Kidney (tissue), 14 donors: ENCODE measurements around the gene PDSS2. TPM values are rescaled to one million over a fixed set of nuclear protein-coding genes. Genes with fewer than 3 reads are reported as not detected.

ENCODE experiments used
- DNase-seq, 5 donors: peaks; one replicate each; pipeline ENCODE4 v3.0.0-alpha.2; 2013 to 2020
- FAIRE-seq: peaks from 2 replicates; lab custom pipeline; 2012; peaks lifted over from hg19 to GRCh38; lab: Jason Lieb, UNC
- H3K27ac ChIP-seq, 2 donors: one replicate each; pipeline ENCODE4 v1.7.0; 2013; ENCODE audit warnings: low read depth in 2 of 2, low read length in 2 of 2, inconsistent platforms in 1 of 2
- H3K27me3 ChIP-seq: one replicate; pipeline ENCODE4 v1.7.1; 2013; ENCODE audit warnings: low read length, inconsistent platforms; ENCODE audit not compliant: control insufficient read depth, insufficient read depth
- H3K36me3 ChIP-seq, 3 donors: one replicate each; pipeline versions ENCODE4 v1.7.0 to v1.7.1; 2013; ENCODE audit warnings: low read length in 3 of 3, control low read depth in 1 of 3, inconsistent platforms in 1 of 3; ENCODE audit not compliant: insufficient read depth in 3 of 3, control insufficient read depth in 2 of 3
- H3K4me1 ChIP-seq, 3 donors: one replicate each; pipeline versions ENCODE4 v1.7.0 to v1.7.1; 2013; ENCODE audit warnings: low read length in 3 of 3, inconsistent platforms in 1 of 3, low read depth in 1 of 3; ENCODE audit not compliant: control insufficient read depth in 2 of 3, insufficient read depth in 2 of 3
- H3K4me3 ChIP-seq, 3 donors: one replicate each; pipeline versions ENCODE4 v1.7.0 to v1.8.1; 2013; ENCODE audit warnings: low read length in 3 of 3, control low read depth in 1 of 3, inconsistent platforms in 1 of 3
- H3K9ac ChIP-seq, 3 donors: one replicate each; pipeline versions ENCODE4 v1.7.0 to v1.7.1; 2013; ENCODE audit warnings: low read length in 3 of 3, control low read depth in 1 of 3, inconsistent platforms in 1 of 3
- H3K9me3 ChIP-seq, 3 donors: one replicate each; pipeline versions ENCODE4 v1.7.0 to v1.7.1; 2013; ENCODE audit warnings: low read length in 3 of 3, control low read depth in 1 of 3, inconsistent platforms in 1 of 3; ENCODE audit not compliant: control insufficient read depth in 2 of 3, insufficient read depth in 1 of 3
- CTCF ChIP-seq: IDR thresholded peaks from 3 replicates; pipeline ENCODE4 v1.5.1; 2012; ENCODE audit warnings: mild to moderate bottlenecking, moderate library complexity, borderline replicate concordance; ENCODE audit not compliant: insufficient read depth; ENCODE audit errors: extremely low read depth
- intact Hi-C: fragments of 100-400 bp; cut with DNase I; formaldehyde crosslinking; loops from one replicate; pipeline ENCODE4 v1.11.1; 2022
- polyA plus RNA-seq: library from polyadenylated mRNA; stranded (reverse); fragments of 350-450 nt; fragmentation: Illumina TruSeq; extraction: RNeasy Lipid Tissue Mini Kit (QIAGEN cat#74804); gene quantifications from one replicate; pipeline ENCODE4 v1.2.3, GENCODE V29; 2014; ENCODE audit warnings: low read depth, low replicate concordance; ENCODE audit not compliant: insufficient read depth
- total RNA-seq: library from RNA; stranded (reverse); fragmentation: NEBNext Ultra II Directional; extraction: Animal tissue kit (Norgen Biotek cat#: 25700); gene quantifications from one replicate; pipeline ENCODE4 v1.2.1, GENCODE V29; 2021
- donor health status: control.
- donor health status: control.
- donor health status: control.
- donor health status: control.
- donor health status: control.
- donor health status: DM: yes; HTN: yes; CAD: no.
- donor health status: Normal renal cell carcinoma (clear cell type).

Gene PDSS2
- total and polyA plus RNA-seq, 2 donors from 2014 or later, result 16.4 to 20.7 TPM

GRCh38 chr6:107214655-107215054, 244.7 kb downstream of the PDSS2 start:
- no peaks in the 10 kb centered on the region for H3K27me3 ChIP-seq
- H3K9ac ChIP-seq, result no peak overlapping the region
- FAIRE-seq, result no peak
- H3K36me3 ChIP-seq, result no peaks in the 10 kb centered on the region
- TF ChIP-seq CTCF, result no peak
- no peak overlapping the region for H3K4me3 ChIP-seq
- no peaks in the 10 kb centered on the region for H3K4me1 ChIP-seq
- intact Hi-C loops, result no loop called here
- DNase-seq, result no peak
- no peak overlapping the region for H3K27ac ChIP-seq
- H3K9me3 ChIP-seq, result no peaks in the 10 kb centered on the region

- FAIRE-seq, result no peak
- H3K27ac ChIP-seq, result no peak overlapping the region
- no peak for DNase-seq
- no peak for TF ChIP-seq CTCF
- no peak overlapping the region for H3K4me3 ChIP-seq
- no peaks in the 10 kb centered on the region for H3K4me1 ChIP-seq
- no peaks in the 10 kb centered on the region for H3K27me3 ChIP-seq
- H3K36me3 ChIP-seq, result no peaks in the 10 kb centered on the region
- H3K9me3 ChIP-seq, result no peaks in the 10 kb centered on the region
- no peak overlapping the region for H3K9ac ChIP-seq
- intact Hi-C loops, result no loop called here
Measured at GRCh38 chr6:107209406-107210305, 249.7 kb downstream of the PDSS2 start.

- Histone ChIP-seq H3K9ac (no peak overlapping the region), H3K36me3 (no peaks in the 10 kb centered on the region), H3K4me1 (no peaks in the 10 kb centered on the region), H3K27me3 (no peaks in the 10 kb centered on the region), H3K9me3 (no peaks in the 10 kb centered on the region), H3K27ac (no peak overlapping the region), H3K4me3 (no peak overlapping the region)
- intact Hi-C loops, result no loop called here
- TF ChIP-seq CTCF, result no peak
- DNase-seq (no peak), FAIRE-seq (no peak)
Measured at GRCh38 chr6:107207251-107207873, 252.0 kb downstream of the PDSS2 start.
